Measurements from ENCODE around the gene PANK2.

DNA sequence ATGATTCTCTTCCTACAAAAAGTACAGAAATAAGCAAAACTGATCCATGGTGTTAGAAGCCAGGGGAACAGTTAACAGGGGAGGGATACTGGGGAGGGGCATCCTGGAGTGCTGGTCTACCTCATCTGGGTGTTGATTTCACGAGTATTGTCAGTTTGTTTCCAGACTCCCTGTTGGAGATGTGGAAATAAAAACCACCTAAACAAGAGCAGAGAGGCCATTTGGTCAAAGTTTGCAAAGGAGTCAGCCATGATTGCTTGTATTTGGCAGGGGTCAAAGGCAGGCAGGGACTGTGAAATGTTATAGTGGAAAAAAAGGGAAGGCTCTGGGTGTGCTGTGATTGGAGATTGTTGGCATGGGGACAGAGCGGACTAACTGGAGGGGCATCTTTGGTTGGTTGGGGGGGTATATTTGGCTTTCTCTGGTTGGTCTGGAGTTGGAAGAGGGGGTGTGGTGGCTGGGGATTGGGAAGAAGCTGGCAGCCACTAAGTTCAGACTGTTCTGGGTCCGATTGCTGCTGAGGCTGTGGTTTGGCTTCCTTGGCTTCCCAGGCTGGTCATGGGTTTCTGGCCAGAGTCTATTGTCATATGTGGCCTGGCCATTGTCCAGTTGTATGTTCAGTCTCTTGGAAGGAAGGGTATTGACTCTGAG lies 14.9 kb upstream of the PANK2 start:
- TF ChIP-seq, protein P1, sequence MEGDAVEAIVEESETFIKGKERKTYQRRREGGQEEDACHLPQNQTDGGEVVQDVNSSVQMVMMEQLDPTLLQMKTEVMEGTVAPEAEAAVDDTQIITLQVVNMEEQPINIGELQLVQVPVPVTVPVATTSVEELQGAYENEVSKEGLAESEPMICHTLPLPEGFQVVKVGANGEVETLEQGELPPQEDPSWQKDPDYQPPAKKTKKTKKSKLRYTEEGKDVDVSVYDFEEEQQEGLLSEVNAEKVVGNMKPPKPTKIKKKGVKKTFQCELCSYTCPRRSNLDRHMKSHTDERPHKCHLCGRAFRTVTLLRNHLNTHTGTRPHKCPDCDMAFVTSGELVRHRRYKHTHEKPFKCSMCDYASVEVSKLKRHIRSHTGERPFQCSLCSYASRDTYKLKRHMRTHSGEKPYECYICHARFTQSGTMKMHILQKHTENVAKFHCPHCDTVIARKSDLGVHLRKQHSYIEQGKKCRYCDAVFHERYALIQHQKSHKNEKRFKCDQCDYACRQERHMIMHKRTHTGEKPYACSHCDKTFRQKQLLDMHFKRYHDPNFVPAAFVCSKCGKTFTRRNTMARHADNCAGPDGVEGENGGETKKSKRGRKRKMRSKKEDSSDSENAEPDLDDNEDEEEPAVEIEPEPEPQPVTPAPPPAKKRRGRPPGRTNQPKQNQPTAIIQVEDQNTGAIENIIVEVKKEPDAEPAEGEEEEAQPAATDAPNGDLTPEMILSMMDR (IDR thresholded peaks at IDR 0.05; ENCODE audit: low read length): no peak
- TF ChIP-seq EZH2 (IDR thresholded peaks at IDR 0.05; ENCODE audit: borderline replicate concordance, low read length): no peak
